Activated CD4-positive, alpha-beta T cell treated with anti-CD3 and anti-CD28 coated beads, Interleukin-2, amount 50 U/mL, for 4 hours (primary cell): ENCODE results near the gene ZNRD2.

Experiments used
- DNase-seq, 2 experiments: peaks; one replicate each; pipeline ENCODE4 v3.0.0-alpha.2; 2020

ZNRD2 gene

GRCh38 chr11:65574109-65574810 is 4.0 kb downstream of the ZNRD2 start:
- DNase-seq: peak; percentile 66 to 73

DNA sequence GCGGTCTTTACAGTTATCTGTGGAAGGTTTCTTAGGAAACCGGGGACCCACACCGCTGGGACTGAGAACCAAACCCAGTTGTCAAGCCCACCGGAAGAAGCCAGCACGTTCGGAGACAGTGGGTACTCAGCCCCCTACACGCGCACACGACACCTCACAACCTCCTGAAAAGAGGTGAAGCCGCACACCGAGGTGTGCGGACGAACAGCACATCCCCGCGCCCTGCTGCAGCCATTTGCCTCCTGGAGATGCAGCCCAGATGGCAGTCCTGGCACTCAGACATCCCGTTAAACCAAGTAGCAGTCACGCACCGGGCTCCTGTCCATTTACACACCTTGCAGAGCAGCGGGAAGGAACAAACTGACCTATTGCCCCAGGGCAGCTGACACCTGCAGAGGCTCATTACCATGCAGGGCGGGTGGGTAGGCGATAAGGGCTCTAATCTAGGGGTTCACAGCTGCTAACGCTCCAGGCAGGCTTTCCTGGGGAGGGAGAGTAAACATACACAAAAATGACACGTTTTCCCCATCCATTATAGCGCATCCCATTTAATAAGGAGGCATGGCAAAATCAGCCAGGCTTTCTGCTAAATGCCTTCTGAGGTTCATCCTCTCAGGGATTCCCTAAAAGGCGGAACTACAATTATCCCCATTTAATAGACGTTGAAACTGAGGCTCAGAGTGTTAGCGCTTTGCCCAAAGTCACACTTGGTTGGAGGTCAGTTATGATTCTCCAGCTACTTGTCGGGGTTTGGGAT is 4.7 kb downstream of the ZNRD2 start:
- no peak for DNase-seq

DNA sequence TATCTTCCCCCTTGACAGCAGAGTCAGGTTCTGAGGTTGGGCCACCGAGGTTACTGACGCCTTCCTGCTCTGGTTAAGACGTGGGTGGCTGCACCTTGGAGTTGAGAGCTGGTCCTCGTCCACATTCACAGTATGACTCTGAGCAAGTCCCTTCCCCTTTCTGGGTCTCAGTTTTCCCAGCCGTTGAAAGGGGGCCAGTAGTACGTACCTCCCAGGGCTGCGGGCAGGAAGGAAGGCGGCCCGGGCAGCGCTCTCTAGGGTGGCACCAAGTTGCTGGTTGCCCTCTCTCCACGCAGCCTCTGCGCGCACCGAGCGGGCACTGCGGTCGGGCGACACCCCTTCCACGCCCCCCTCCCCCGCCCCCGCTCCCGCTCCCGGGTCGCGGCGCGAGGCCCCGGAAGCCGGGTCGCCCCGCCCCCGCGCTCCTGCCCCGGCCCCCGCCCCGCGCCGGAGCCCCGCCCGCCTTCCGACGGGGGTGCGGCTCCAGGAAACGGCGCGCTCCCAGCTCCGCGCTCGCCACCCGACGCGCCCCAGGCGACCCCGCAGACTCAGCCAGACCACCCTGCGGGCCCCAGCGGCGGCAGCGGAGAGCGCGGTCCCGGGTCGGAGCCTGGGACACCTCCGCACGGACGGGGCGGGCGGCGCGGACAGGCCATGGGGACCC is 5.4 kb downstream of the ZNRD2 start, which contains the start of gene EHBP1L1:
Gene EHBP1L1, plus strand, starts transcription at position 486 of the 664 bp plus-strand sequence. CDS start 250 bp downstream, outside the sequence.
- DNase-seq: peak; percentile 72 to 78

- no peak for DNase-seq
These were observed 6.1 kb downstream of the ZNRD2 start for GRCh38 chr11:65576232-65576866.

GRCh38 chr11:65576867-65577755 is 6.8 kb downstream of the ZNRD2 start:
- no peak for DNase-seq

- no peak for DNase-seq
These were observed 7.5 kb downstream of the ZNRD2 start for GRCh38 chr11:65577756-65578109.

- no peak for DNase-seq
These were observed 7.9 kb downstream of the ZNRD2 start for GRCh38 chr11:65578134-65578533.

GRCh38 chr11:65578667-65579066 is 8.4 kb downstream of the ZNRD2 start:
- DNase-seq: no peak

DNA sequence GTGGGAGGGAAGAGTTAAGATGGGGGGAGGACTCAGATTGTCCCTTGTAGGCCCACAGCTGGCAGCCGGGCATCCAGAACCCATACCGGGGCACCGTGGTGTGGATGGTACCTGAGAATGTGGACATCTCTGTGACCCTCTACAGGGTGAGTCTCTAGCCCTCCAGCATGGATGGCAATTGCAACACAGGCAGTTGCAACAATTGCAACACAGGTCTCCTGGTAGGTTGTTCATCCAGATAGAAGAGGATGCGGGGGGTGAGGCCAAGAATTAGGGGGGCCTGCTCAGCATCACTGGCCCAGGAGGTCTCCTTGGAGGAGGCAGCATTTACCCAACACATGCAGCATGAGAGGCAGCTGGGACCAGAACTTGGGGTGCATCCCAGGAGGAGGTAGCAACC is 9.0 kb downstream of the ZNRD2 start:
- no peak for DNase-seq

GRCh38 chr11:65580031-65580692 is 9.9 kb downstream of the ZNRD2 start:
- DNase-seq: no peak

DNA sequence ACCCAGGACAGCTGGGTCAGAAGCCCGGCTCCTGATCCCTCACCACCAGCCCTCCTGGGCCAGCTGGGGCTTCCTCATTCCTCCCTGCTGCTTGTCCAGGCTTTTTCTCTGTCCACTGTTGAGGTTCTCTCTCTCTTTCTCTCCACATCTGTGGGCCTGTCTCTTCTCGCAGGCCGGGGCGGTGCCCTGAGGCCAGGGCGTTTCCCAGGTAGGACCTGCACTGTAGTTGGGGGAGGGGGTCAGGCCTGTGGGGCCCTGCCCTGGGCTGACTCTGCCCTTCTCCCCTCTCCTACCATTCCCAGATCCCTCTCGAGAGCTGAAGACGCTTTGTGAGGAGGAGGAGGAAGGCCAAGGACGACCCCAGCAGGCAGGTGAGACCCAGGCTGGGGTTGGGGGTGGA is 10.5 kb downstream of the ZNRD2 start:
- DNase-seq: no peak

DNA sequence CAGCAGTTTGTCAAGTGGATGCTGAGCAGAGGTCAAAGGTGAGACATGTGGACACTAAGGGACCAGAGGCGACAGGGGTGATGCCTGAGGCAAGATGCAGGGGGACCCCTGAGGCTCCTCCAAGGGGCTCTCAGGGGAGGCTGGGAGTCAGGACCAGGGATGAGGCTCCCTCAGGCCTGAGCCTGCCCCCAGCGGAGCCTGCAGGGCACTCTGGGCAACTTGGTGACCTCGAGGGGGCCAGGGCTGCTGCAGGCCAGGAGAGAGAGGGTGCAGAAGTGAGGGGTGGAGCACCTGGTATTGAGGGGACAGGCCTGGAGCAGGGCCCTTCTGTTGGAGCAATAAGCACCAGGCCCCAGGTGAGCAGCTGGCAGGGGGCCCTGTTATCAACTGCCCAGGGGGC is 11.7 kb downstream of the ZNRD2 start:
- no peak for DNase-seq

DNA sequence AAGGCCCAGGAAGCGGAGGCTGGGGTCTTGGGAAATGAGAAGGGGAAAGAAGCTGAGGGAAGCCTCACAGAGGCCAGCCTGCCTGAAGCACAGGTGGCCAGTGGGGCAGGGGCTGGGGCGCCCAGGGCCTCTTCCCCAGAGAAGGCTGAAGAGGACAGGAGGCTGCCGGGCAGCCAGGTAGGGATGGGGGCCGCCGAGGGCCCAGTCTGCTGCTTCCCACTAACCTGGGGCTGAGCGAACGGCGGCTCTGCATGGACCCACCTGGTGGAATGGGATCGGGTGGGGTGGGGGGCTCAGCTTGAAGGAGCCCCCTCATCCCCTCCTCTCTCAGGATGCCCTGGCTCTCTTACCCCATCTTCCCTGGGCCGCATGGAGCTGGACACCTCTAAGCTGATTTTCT is 13.3 kb downstream of the ZNRD2 start:
- DNase-seq: no peak

GRCh38 chr11:65584106-65584505 is 13.8 kb downstream of the ZNRD2 start:
- no peak for DNase-seq

GRCh38 chr11:65584723-65585171 is 14.5 kb downstream of the ZNRD2 start:
- no peak for DNase-seq

GRCh38 chr11:65585396-65586246 is 15.3 kb downstream of the ZNRD2 start:
- DNase-seq: no peak

GRCh38 chr11:65586247-65586630 is 16.0 kb downstream of the ZNRD2 start:
- no peak for DNase-seq

GRCh38 chr11:65586676-65587075 is 16.4 kb downstream of the ZNRD2 start:
- DNase-seq: no peak

DNA sequence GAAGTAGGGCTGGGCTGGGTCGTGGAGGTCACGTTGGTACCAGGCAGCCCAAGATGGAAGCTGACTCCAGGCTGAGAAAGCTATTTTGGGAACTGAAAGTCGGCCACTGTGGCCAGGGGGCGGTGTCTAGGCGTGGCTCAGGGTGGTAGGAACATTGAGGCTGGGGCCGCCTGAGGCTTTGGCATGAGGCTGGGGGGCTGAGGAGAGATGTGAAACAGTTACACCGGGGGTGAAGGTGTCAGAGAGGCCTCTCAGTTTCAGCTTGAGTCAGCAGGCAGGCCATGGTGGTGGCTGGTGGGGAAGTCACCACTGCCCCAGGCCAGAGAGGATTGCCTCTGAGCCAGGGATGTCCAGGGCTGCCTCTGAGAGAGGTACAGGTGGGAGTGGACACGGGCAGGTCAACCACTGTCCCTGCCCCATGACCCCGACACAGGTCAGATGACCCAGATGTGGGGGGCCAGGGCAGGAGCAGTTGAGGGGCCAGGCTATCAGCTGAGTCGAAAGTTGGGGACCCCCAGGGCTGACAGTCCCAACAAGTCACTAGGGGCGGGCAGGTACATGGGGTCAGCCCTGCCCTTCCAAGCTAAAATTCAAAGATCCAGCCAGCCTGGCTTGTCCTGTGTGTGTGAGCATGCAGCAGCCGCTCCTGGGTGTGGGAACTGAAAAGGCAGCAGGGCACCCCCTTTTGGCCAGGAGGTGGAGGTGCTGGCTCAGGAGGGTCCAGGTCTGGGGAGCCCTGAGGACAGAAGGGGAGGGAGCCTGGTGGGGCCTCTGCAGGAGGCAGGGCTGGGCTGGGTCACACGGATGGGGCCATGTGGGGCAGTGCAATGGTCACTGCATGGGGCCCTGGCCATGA is 18.1 kb downstream of the ZNRD2 start:
- peak; percentile 67 to 71 for DNase-seq
